Stimulated activated CD4-positive, alpha-beta T cell treated with anti-CD3 and anti-CD28 coated beads, Interleukin-2, amount 100 ng/mL, for 24 hours (primary cell): ENCODE measurements around the gene ADAM29.
"Not testable (repeated sequence)": the region's sequence is repeated elsewhere in the genome, so short reads cannot be mapped to it uniquely, and the experiment has no call there.

ENCODE experiments used
- DNase-seq, 2 donors: peaks; one replicate each; pipeline ENCODE4 v3.0.0-alpha.2; 2020

The ADAM29 gene

GRCh38 chr4:174972911-174973310, 54.8 kb downstream of the ADAM29 start:
- DNase-seq: no peak

- no peak for DNase-seq
Observed at GRCh38 chr4:174973336-174973735, 55.2 kb downstream of the ADAM29 start.

- DNase-seq: no peak
Observed at GRCh38 chr4:174983128-174983750, 65.1 kb downstream of the ADAM29 start.

GRCh38 chr4:174983870-174984269, 65.7 kb downstream of the ADAM29 start:
- not testable (repeated sequence) for DNase-seq

GRCh38 chr4:174989791-174990190, 71.6 kb downstream of the ADAM29 start:
- DNase-seq: no peak

GRCh38 chr4:174993916-174994315, 75.8 kb downstream of the ADAM29 start:
- no peak for DNase-seq

GRCh38 chr4:174996079-174996478, 77.9 kb downstream of the ADAM29 start:
- DNase-seq: no peak

GRCh38 chr4:174999407-174999806, 81.2 kb downstream of the ADAM29 start:
- no peak for DNase-seq

GRCh38 chr4:175017751-175018150, 99.6 kb downstream of the ADAM29 start:
- DNase-seq: no peak

GRCh38 chr4:175019447-175019846, 101.3 kb downstream of the ADAM29 start:
- DNase-seq: not testable (repeated sequence)
